ENCODE data around the gene LANCL1. TPM values are rescaled to one million over a fixed set of nuclear protein-coding genes. Genes with fewer than 3 reads are reported as not detected.

Gene LANCL1
- total RNA-seq, 1 experiment from 2014 or later, result 49.9 TPM

GRCh38 chr2:210517264-210517663, 40.7 kb upstream of the LANCL1 start:
- no peaks in the 10 kb centered on the region for H3K9me3 ChIP-seq (ENCODE audit: control insufficient read depth, low read depth, low read length)
- no peaks in the 10 kb centered on the region for H3K23me2 ChIP-seq (ENCODE audit: insufficient read length, low read depth, low read length, poor library complexity, severe bottlenecking)
- H4K20me1 ChIP-seq (ENCODE audit: control insufficient read depth, insufficient read depth, insufficient read length), result no peaks in the 10 kb centered on the region
- no peak overlapping the region for H2BK15ac ChIP-seq (ENCODE audit: low read depth, low read length)
- H3K79me1 ChIP-seq (ENCODE audit: insufficient read depth, low read depth, low read length, poor library complexity, severe bottlenecking), result no peaks in the 10 kb centered on the region
- no peak overlapping the region for H3K14ac ChIP-seq (ENCODE audit: insufficient read depth, low read length)
- no peaks in the 10 kb centered on the region for H3K27me3 ChIP-seq (ENCODE audit: insufficient read depth, low read length)
- no peak overlapping the region for H4K5ac ChIP-seq (ENCODE audit: insufficient read length, low read depth, low read length)
- WGBS (ENCODE audit: extremely low coverage, insufficient read length, low lambda C conversion rate), result no CpG with 5 or more reads among the region's 4 CpGs
- H4K91ac ChIP-seq (ENCODE audit: insufficient read length, low read depth, low read length), result no peak overlapping the region
- no peaks in the 10 kb centered on the region for H3K4me1 ChIP-seq (ENCODE audit: insufficient read depth, low read length)
- no peak overlapping the region for H3K23ac ChIP-seq (ENCODE audit: insufficient read length, low read depth, low read length)
- no peak overlapping the region for H3K56ac ChIP-seq (ENCODE audit: insufficient read length, low read depth, low read length)
- H3K79me2 ChIP-seq (ENCODE audit: insufficient read depth, low read length), result no peaks in the 10 kb centered on the region
- no peak overlapping the region for H2BK12ac ChIP-seq (ENCODE audit: insufficient read length, low read depth, low read length)
- no peak overlapping the region for H3K4ac ChIP-seq (ENCODE audit: low read depth, low read length)
- H3K4me2 ChIP-seq (ENCODE audit: insufficient read depth, insufficient read length, low read length), result no peak overlapping the region
- no peak overlapping the region for H2AK5ac ChIP-seq (ENCODE audit: insufficient read length, low read length)
- H2BK120ac ChIP-seq (ENCODE audit: low read depth, low read length, poor library complexity, severe bottlenecking), result no peak overlapping the region
- H3K4me1 Mint-ChIP-seq, result no peaks in the 10 kb centered on the region
- H3K9me3 Mint-ChIP-seq, result peaks cover 0 to 3% of the 10 kb centered on the region in 2 experiments; a peak in 2 of 5 replicates
- H3K27ac Mint-ChIP-seq, result no peak overlapping the region
- H3K18ac ChIP-seq (ENCODE audit: insufficient read length, low read depth, low read length), result no peak overlapping the region
- H2BK20ac ChIP-seq (ENCODE audit: low read depth, low read length, poor library complexity, severe bottlenecking), result no peak overlapping the region
- no peak for DNase-seq
- no peak overlapping the region for H4K8ac ChIP-seq (replicated peaks; ENCODE audit: insufficient read length, low read depth, low read length)
- no peak overlapping the region for H3T11ph ChIP-seq (ENCODE audit: low read length)
- H2BK5ac ChIP-seq (ENCODE audit: insufficient read length, low read length), result no peak overlapping the region
- no peak overlapping the region for H3K9ac ChIP-seq (ENCODE audit: extremely low read depth, insufficient read length, low read length)
- no peak overlapping the region for H3K4me3 Mint-ChIP-seq
- H3K27ac ChIP-seq (ENCODE audit: insufficient read length, low read depth, low read length), result no peak overlapping the region
- no peak for TF ChIP-seq CTCF (conservative IDR thresholded peaks at IDR 0.05)
- H3K36me3 Mint-ChIP-seq (ENCODE audit: insufficient read depth in 1 of 3, low read depth in 3 of 3), result peaks cover 0 to 10% (median 4%) of the 10 kb centered on the region in 3 experiments; a peak in 3 of 7 replicates
- no peak overlapping the region for H2AFZ ChIP-seq (ENCODE audit: low read length)
- no peaks in the 10 kb centered on the region for H3K27me3 Mint-ChIP-seq (ENCODE audit: low read depth)

Data from H9 (cell line).